H1 (cell line): ENCODE data around the gene NXPH4. TPM values are rescaled to one million over a fixed set of nuclear protein-coding genes. Genes with fewer than 3 reads are reported as not detected.

Source experiments
- CTCF ChIA-PET: fragments of 300-600 bp; sonication (Branson Sonifier 250); formaldehyde crosslinking; loops from one replicate; lab custom pipeline; 2021; ENCODE audit not compliant: partially characterized antibody; lab: Charles Lee
- POLR2A ChIA-PET: fragments of 300-600 bp; sonication (Branson Sonifier 250); formaldehyde crosslinking; loops from one replicate; lab custom pipeline; 2021; ENCODE audit warnings: inconsistent platforms; ENCODE audit not compliant: partially characterized antibody; lab: Charles Lee
- DNase-seq, 2 experiments: peaks; one replicate each; pipeline versions ENCODE4 v3.0.0 to v3.0.0-alpha.2; 2010 to 2022; ENCODE audit warnings: low spot score in 2 of 2, low read depth in 1 of 2, mixed read lengths in 1 of 2
- FAIRE-seq: peaks from 2 replicates; lab custom pipeline; 2011; peaks lifted over from hg19 to GRCh38; lab: Jason Lieb, UNC
- H2AFZ ChIP-seq: 2 replicates; pipeline ENCODE4 v1.8.1; 2012; ENCODE audit warnings: low read length, inconsistent platforms
- H2AK5ac ChIP-seq: 2 replicates; pipeline ENCODE4 v1.6.1; 2013; ENCODE audit warnings: low read depth, low read length
- H2BK120ac ChIP-seq: replicated peaks from 2 replicates; pipeline ENCODE3; 2013; ENCODE audit warnings: low read depth, low read length, inconsistent platforms
- H2BK12ac ChIP-seq: 2 replicates; pipeline ENCODE4 v1.6.1; 2013; ENCODE audit warnings: low read depth, low read length
- H2BK15ac ChIP-seq: 2 replicates; pipeline ENCODE4 v1.6.1; 2013; ENCODE audit warnings: low read length
- H2BK20ac ChIP-seq: 2 replicates; pipeline ENCODE4 v1.6.1; 2013; ENCODE audit warnings: low read length
- H2BK5ac ChIP-seq: 2 replicates; pipeline ENCODE4 v1.6.1; 2013; ENCODE audit warnings: low read depth, low read length
- H3K14ac ChIP-seq: 2 replicates; pipeline ENCODE4 v1.6.1; 2013; ENCODE audit warnings: inconsistent platforms; ENCODE audit not compliant: insufficient read length
- H3K18ac ChIP-seq: 2 replicates; pipeline ENCODE4 v1.6.1; 2013; ENCODE audit warnings: low read length; ENCODE audit errors: extremely low read depth
- H3K23ac ChIP-seq: 2 replicates; pipeline ENCODE4 v1.6.1; 2013; ENCODE audit warnings: inconsistent platforms; ENCODE audit not compliant: insufficient read length
- H3K23me2 ChIP-seq: 2 replicates; pipeline ENCODE4 v1.6.1; 2013; ENCODE audit warnings: low read depth, low read length
- H3K27ac ChIP-seq: 2 replicates; pipeline ENCODE4 v1.6.1; 2011; ENCODE audit warnings: low read depth, low read length, inconsistent platforms
- H3K27me3 ChIP-seq, 4 experiments: replicated peaks in 1 of 4; 1 replicate in 1 of 4; 2 replicates in 3 of 4; pipeline versions ENCODE4 v1.6.1 to v1.8.1; 2011 to 2013; ENCODE audit warnings: low read length in 3 of 4, mild to moderate bottlenecking in 3 of 4, inconsistent platforms in 2 of 4, mixed read lengths in 2 of 4, moderate library complexity in 1 of 4; ENCODE audit not compliant: control insufficient read depth in 3 of 4, insufficient read depth in 3 of 4; ENCODE audit errors: extremely low read depth in 1 of 4
- H3K36me3 ChIP-seq, 4 experiments: 2 replicates each; pipeline versions ENCODE4 v1.6.1 to v1.8.1; 2011 to 2013; ENCODE audit warnings: mild to moderate bottlenecking in 4 of 4, low read length in 3 of 4, moderate library complexity in 2 of 4, control low read depth in 1 of 4, inconsistent platforms in 1 of 4; ENCODE audit not compliant: insufficient read depth in 4 of 4, control insufficient read depth in 2 of 4
- H3K4ac ChIP-seq: replicated peaks from 2 replicates; pipeline ENCODE3; 2013; ENCODE audit warnings: low read length, low read depth, mixed read lengths, inconsistent platforms; ENCODE audit not compliant: insufficient read length
- H3K4me1 ChIP-seq, 4 experiments: replicated peaks in 1 of 4; 1 replicate in 1 of 4; 2 replicates in 3 of 4; pipeline versions ENCODE4 v1.6.1 to v1.8.1; 2011 to 2013; ENCODE audit warnings: low read length in 3 of 4, inconsistent platforms in 2 of 4, mixed read lengths in 1 of 4; ENCODE audit not compliant: insufficient read depth in 4 of 4, control insufficient read depth in 3 of 4
- H3K4me2 ChIP-seq, 2 experiments: 2 replicates each; pipeline versions ENCODE4 v1.6.1 to v1.8.1; 2011 to 2013; ENCODE audit warnings: low read depth in 2 of 2, low read length in 2 of 2, control low read depth in 1 of 2, inconsistent platforms in 1 of 2, mild to moderate bottlenecking in 1 of 2; ENCODE audit not compliant: insufficient read depth in 1 of 2
- H3K4me3 ChIP-seq, 4 experiments: fragments of 200-600, 300-600 bp in 1 of 4; sonication (generic), shearing (Covaris generic), sonication (Bioruptor Twin) in 1 of 4; 2 replicates each; pipeline versions ENCODE4 v1.5.1 to v1.8.1; 2011 to 2016; ENCODE audit warnings: low read length in 4 of 4, low read depth in 3 of 4, control low read depth in 2 of 4, inconsistent platforms in 2 of 4, mild to moderate bottlenecking in 2 of 4, mixed read lengths in 1 of 4, moderate library complexity in 1 of 4; ENCODE audit not compliant: insufficient read depth in 2 of 4; ENCODE audit errors: extremely low read depth in 1 of 4
- H3K56ac ChIP-seq: replicated peaks from 2 replicates; pipeline ENCODE3; 2013; ENCODE audit warnings: low read depth, mild to moderate bottlenecking, mixed read lengths, low read length, inconsistent platforms; ENCODE audit not compliant: insufficient read length
- H3K79me1 ChIP-seq: 2 replicates; pipeline ENCODE4 v1.6.1; 2013; ENCODE audit warnings: low read depth, low read length, control low read depth
- H3K79me2 ChIP-seq, 2 experiments: 2 replicates each; pipeline versions ENCODE4 v1.6.1 to v1.8.1; 2012 to 2013; ENCODE audit warnings: low read length in 2 of 2, mild to moderate bottlenecking in 2 of 2, inconsistent platforms in 1 of 2; ENCODE audit not compliant: insufficient read depth in 2 of 2, control insufficient read depth in 1 of 2
- H3K9ac ChIP-seq, 4 experiments: replicated peaks in 1 of 4; 1 replicate in 1 of 4; 2 replicates in 3 of 4; pipeline versions ENCODE4 v1.6.1 to v1.8.1; 2011 to 2013; ENCODE audit warnings: low read depth in 3 of 4, low read length in 3 of 4, control low read depth in 2 of 4, mild to moderate bottlenecking in 2 of 4, moderate library complexity in 2 of 4, inconsistent platforms in 1 of 4; ENCODE audit errors: extremely low read depth in 1 of 4
- H3K9me3 ChIP-seq, 2 experiments: 2 replicates each; pipeline versions ENCODE4 v1.6.1 to v1.8.1; 2012 to 2013; ENCODE audit warnings: mild to moderate bottlenecking in 2 of 2, moderate library complexity in 2 of 2, control low read depth in 1 of 2, inconsistent platforms in 1 of 2, low read depth in 1 of 2, low read length in 1 of 2, mixed read lengths in 1 of 2; ENCODE audit not compliant: insufficient read depth in 2 of 2
- H4K20me1 ChIP-seq, 2 experiments: replicated peaks in 1 of 2; 2 replicates each; pipeline versions ENCODE3 to v1.8.1; 2011 to 2013; ENCODE audit warnings: inconsistent platforms in 2 of 2, low read length in 2 of 2, mild to moderate bottlenecking in 1 of 2; ENCODE audit not compliant: insufficient read depth in 2 of 2, control insufficient read depth in 1 of 2
- H4K5ac ChIP-seq: 2 replicates; pipeline ENCODE4 v1.6.1; 2013; ENCODE audit warnings: low read length, low read depth, mixed read lengths, inconsistent platforms; ENCODE audit not compliant: insufficient read length
- H4K8ac ChIP-seq: 2 replicates; pipeline ENCODE4 v1.8.0; 2013; ENCODE audit warnings: mild to moderate bottlenecking, moderate library complexity, low read length, inconsistent platforms; ENCODE audit not compliant: insufficient read depth; ENCODE audit errors: extremely low read depth
- H4K91ac ChIP-seq: replicated peaks from 2 replicates; pipeline ENCODE3; 2013; ENCODE audit warnings: low read length, mixed read lengths, inconsistent platforms; ENCODE audit not compliant: insufficient read length
- ASH2L ChIP-seq: fragments of 200-600, 300-600 bp; sonication (generic); IDR thresholded peaks from one replicate; pipeline ENCODE4 v1.7.1; 2017; ENCODE audit warnings: low read length
- BCL11A ChIP-seq, 2 experiments: IDR thresholded peaks; one replicate each; pipeline ENCODE4 v1.6.1; 2011; ENCODE audit warnings: low read depth in 2 of 2, low read length in 2 of 2, mild to moderate bottlenecking in 2 of 2
- CTCF ChIP-seq, 3 experiments: IDR thresholded peaks; 1 replicate in 2 of 3; 2 replicates in 1 of 3; pipeline versions ENCODE4 v1.5.1 to v1.6.1; 2011; ENCODE audit warnings: low read length in 3 of 3, mild to moderate bottlenecking in 3 of 3, inconsistent platforms in 2 of 3, low read depth in 1 of 3, moderate library complexity in 1 of 3; ENCODE audit not compliant: insufficient read depth in 1 of 3; ENCODE audit errors: control extremely low read depth in 1 of 3
- MAX ChIP-seq: IDR thresholded peaks from 2 replicates; pipeline ENCODE4 v1.6.1; 2012; ENCODE audit warnings: inconsistent platforms
- POLR2AphosphoS5 ChIP-seq: IDR thresholded peaks from 2 replicates; pipeline ENCODE4 v1.6.1; 2011; ENCODE audit warnings: low read depth, low read length
- POU5F1 ChIP-seq: IDR thresholded peaks from 2 replicates; pipeline ENCODE4 v1.6.1; 2011; ENCODE audit warnings: low read depth, mild to moderate bottlenecking, low read length, moderate library complexity
- RAD21 ChIP-seq, 2 experiments: IDR thresholded peaks in 1 of 2; conservative IDR thresholded peaks in 1 of 2; 2 replicates each; pipeline ENCODE4 v1.6.1; 2011; ENCODE audit warnings: low read depth in 2 of 2, low read length in 2 of 2, improper control_type of control experiment in 1 of 2, inconsistent platforms in 1 of 2, mild to moderate bottlenecking in 1 of 2, moderate library complexity in 1 of 2
- SIN3A ChIP-seq, 2 experiments: IDR thresholded peaks in 1 of 2; conservative IDR thresholded peaks in 1 of 2; 2 replicates each; pipeline ENCODE4 v1.6.1; 2011 to 2012; ENCODE audit warnings: low read length in 2 of 2, improper control_type of control experiment in 1 of 2, low read depth in 1 of 2, mild to moderate bottlenecking in 1 of 2
- SUZ12 ChIP-seq: fragments of 200-600 bp; sonication (generic); IDR thresholded peaks from 2 replicates; pipeline ENCODE4 v1.6.1; 2012; ENCODE audit warnings: mild to moderate bottlenecking, inconsistent platforms, low read length, moderate library complexity, mixed read lengths
- TAF7 ChIP-seq: optimal IDR thresholded peaks from 2 replicates; pipeline ENCODE3; 2011; ENCODE audit warnings: low read depth, mild to moderate bottlenecking, inconsistent platforms, low read length, moderate library complexity, borderline replicate concordance
- WGBS, 2 experiments: shearing (Covaris generic) in 1 of 2; methylation state at CpG; one replicate each; pipeline versions ENCODE4 v1.1.6 to v1.1.7; 2013 to 2015; ENCODE audit warnings: low lambda C conversion rate in 2 of 2, mixed read lengths in 2 of 2, inconsistent platforms in 1 of 2, low coverage in 1 of 2, missing lambda C conversion rate in 1 of 2; ENCODE audit not compliant: insufficient replicate concordance in 2 of 2, insufficient coverage in 1 of 2, insufficient read length in 1 of 2; ENCODE audit errors: extremely low coverage in 1 of 2, missing lambda C conversion rate in 1 of 2; 5-methylcytosine and 5-hydroxymethylcytosine counted together
- polyA plus RNA-seq, 7 experiments: library from polyadenylated mRNA; depleted of rRNA in 3 of 7; stranded (reverse) in 5 of 7; unstranded in 2 of 7; fragments of >200 nt in 5 of 7; fragments of 200-250 nt in 2 of 7; gene quantifications; 1 replicate in 5 of 7; 2 replicates in 1 of 7; 4 replicates in 1 of 7; pipeline versions ENCODE4 v1.2.1 to v1.2.3, GENCODE V29; 2011 to 2013; ENCODE audit warnings: missing spikeins in 2 of 7, mixed read lengths in 2 of 7
- total RNA-seq: library from RNA; stranded (reverse); fragmentation: NEBNext Ultra II Directional; extraction: Animal tissue kit (Norgen Biotek cat#: 25700); gene quantifications from 2 replicates; pipeline ENCODE4 v1.2.1, GENCODE V29; 2021

NXPH4 gene
- total and polyA plus RNA-seq, 2 of the 8 experiments (the other 6 are each of a cell fraction or from before 2014, with no cell fraction given) = 0.92 to 1.7 TPM

GRCh38 chr12:57171668-57172067 lies 44.9 kb upstream of the NXPH4 start:
- H2BK5ac ChIP-seq = no peak overlapping the region
- WGBS, 2 experiments = 87% methylated on average over 2 of the region's 4 CpGs; no CpG with 5 or more reads in 1 of the 2 experiments
- H4K8ac ChIP-seq = no peak overlapping the region
- no peak overlapping the region for H4K5ac ChIP-seq
- H3K4me2 ChIP-seq = no peak overlapping the region
- peaks cover 28 to 58% (median 49%) of the 10 kb centered on the region in 4 experiments for H3K36me3 ChIP-seq
- DNase-seq (no peak), FAIRE-seq (no peak)
- H3K4me3 ChIP-seq = no peak overlapping the region
- no peaks in the 10 kb centered on the region; the same call in 1 of the 2 replicates for H3K79me1 ChIP-seq
- no peak overlapping the region for H3K27ac ChIP-seq
- no peak overlapping the region for H3K14ac ChIP-seq
- peaks cover 4 to 14% of the 10 kb centered on the region in 2 experiments for H4K20me1 ChIP-seq
- H3K23ac ChIP-seq = no peak overlapping the region
- H3K9me3 ChIP-seq = no peaks in the 10 kb centered on the region
- ChIA-PET CTCF (interaction anchor here (2.8 to 21.9 kb wide), 5 partner anchors 15 to 59 kb away, joined by 25 to 389 read pairs (median 150); partner anchors contain the start of genes LRP1, LRP1-AS and STAT6), POLR2A (interaction anchor here (0.9 to 9.9 kb wide), 7 partner anchors 13 to 325 kb away, joined by 3 to 91 read pairs (median 9); no protein-coding TSS in a partner anchor)
- no peak overlapping the region for H3K56ac ChIP-seq
- no peak overlapping the region for H2BK20ac ChIP-seq
- no peak overlapping the region for H2BK120ac ChIP-seq
- no peak overlapping the region for H3K4ac ChIP-seq
- H4K91ac ChIP-seq = no peak overlapping the region
- no peaks in the 10 kb centered on the region for H3K27me3 ChIP-seq
- no peak overlapping the region for H3K18ac ChIP-seq
- no peak overlapping the region for H2BK12ac ChIP-seq
- no peak overlapping the region for H2BK15ac ChIP-seq
- no peaks in the 10 kb centered on the region for H3K4me1 ChIP-seq
- H2AK5ac ChIP-seq = no peak overlapping the region
- H3K9ac ChIP-seq = no peak overlapping the region
- no peaks in the 10 kb centered on the region for H3K79me2 ChIP-seq
- no peak overlapping the region for H2AFZ ChIP-seq
- H3K23me2 ChIP-seq = no peaks in the 10 kb centered on the region; the same call in 1 of the 2 replicates
- TF ChIP-seq BCL11A (IDR thresholded peaks at IDR 0.05; ENCODE audit: low read depth in 2 of 2, low read length in 2 of 2) (no peak), CTCF (IDR thresholded peaks at IDR 0.05; ENCODE audit: control extremely low read depth in 1 of 3, insufficient read depth in 1 of 3, low read depth in 1 of 3, low read length in 3 of 3) (no peak), ASH2L (no peak), TAF7 (no peak), POLR2AphosphoS5 (no peak), POU5F1 (no peak), MAX (no peak), SUZ12 (no peak), RAD21 (IDR thresholded peaks at IDR 0.05 in 1 of 2, conservative IDR thresholded peaks at IDR 0.05 in 1 of 2; ENCODE audit: low read depth in 2 of 2, low read length in 2 of 2) (no peak), SIN3A (conservative IDR thresholded peaks at IDR 0.05 in 1 of 2, IDR thresholded peaks at IDR 0.05 in 1 of 2; ENCODE audit: low read depth in 1 of 2, low read length in 2 of 2) (no peak)
